Measurements from ENCODE around the gene PLIN1.
A peak's percentile ranks its signal among the peaks of the same experiment; 100 is the strongest.

The PLIN1 gene

DNA sequence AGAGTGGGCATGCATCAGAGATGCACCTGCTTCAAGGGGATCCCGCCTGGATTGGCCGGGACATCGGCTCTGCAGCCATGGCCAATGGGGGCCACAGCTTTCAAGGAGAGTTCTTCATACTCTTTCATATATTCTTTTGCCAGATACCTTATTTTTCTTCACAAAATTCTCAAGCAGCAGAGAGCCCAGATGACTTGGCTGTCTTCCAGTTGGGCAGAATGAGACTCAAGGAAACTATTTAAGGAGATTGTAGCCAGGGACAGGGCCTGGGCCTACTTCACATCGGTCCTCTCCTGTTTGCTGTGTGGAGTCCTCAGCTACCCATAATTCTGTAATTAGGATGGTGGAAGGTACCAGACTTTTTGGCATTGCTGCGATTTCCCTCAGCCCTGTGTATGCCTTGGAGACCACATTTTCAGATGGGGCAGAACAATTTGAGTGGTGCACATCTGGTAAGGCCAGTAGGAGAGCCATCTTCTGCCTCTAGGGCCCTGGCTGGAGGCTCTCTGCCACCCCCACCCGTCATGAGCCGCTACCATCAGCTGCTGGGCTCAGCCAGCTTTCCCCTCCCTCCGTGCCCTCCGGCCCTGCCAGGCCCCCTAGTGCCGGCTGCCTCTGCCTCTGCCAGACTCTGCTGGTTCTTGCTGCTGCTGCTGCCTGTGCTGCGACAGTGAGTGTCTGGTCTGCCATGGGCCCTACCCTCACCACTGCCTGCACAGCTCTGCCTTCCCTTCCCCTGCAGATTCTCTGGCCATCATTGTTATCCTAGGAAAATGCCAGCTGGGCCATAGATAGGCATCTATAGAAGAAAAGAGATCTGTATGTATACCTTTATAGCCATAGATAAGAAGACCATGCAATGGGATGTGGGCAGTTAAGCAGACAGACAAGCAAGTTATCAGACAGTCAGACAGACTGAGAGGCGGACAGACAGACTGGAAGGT, 6.7 kb downstream of the PLIN1 start:
- DNase-seq (ENCODE audit: low spot score): no peak

GRCh38 chr15:89671687-89672086, 7.5 kb downstream of the PLIN1 start:
- no peak for DNase-seq (ENCODE audit: low spot score)

- DNase-seq (ENCODE audit: low spot score): no peak
Observed at GRCh38 chr15:89670971-89671560, 8.1 kb downstream of the PLIN1 start.

- no peak for DNase-seq (ENCODE audit: low spot score)
Observed at GRCh38 chr15:89669941-89670340, 9.2 kb downstream of the PLIN1 start.

DNA sequence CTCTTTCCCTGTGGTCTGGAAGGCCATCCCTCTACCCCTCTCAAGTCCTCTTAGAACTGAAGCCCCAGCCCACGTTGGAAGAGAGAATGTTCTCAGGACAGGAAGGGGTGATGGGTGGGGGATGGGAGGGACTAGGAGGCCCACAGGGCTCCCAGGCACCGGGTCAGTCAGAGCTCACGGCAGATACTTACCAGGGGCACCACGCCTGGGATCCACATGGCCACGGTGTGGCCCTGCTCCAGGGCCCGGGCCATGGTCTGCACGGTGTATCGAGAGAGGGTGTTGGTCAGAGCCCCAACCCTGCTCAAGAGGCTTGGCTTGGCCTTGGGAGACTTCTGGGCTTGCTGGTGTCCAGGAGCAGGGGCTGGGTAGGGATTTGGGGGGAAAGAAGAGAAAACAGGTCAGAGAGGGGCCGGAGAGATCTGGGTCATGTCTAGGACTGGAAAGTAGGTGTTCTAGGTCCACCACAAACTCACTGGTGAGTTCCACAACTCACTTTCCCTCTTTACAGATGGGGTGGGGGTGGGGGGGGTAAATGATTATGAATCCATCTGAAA, 9.8 kb downstream of the PLIN1 start:
- no peak for DNase-seq (ENCODE audit: low spot score)

DNA sequence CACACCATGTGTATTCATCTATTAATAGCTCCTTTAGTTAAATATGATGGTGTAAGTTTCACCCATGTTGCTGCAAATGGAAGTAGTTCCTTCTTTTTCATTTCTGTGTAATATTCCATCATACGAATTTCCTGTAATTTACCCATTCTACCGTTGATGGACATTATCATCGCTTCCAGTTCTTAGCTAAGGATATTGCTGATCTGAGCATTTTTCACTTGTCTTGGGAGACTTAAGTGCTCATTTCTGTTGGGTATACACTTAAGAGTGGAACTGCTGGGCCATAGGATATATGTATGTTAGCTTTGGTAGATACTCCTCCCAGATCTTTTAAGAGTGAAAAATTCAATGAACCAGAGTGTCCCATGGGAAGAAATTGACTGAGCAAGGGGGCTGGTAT, 11.0 kb downstream of the PLIN1 start:
- no peak for DNase-seq (ENCODE audit: low spot score)

DNA sequence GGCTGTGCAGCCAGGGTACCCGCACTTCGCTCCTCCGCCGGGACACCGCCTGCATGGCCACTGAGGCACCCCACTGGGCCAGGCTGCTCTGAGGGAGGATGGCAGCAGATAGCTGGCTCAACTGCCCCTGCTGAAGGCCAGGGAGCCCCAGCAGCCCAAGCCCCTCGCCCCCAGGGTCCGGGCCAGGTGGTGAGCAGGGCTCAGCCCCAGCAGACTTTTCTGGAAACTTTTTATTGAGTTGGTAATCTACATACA, 11.5 kb downstream of the PLIN1 start:
- DNase-seq (ENCODE audit: low spot score): no peak

- no peak for DNase-seq (ENCODE audit: low spot score)
Observed at GRCh38 chr15:89666858-89667705, 12.1 kb downstream of the PLIN1 start.

DNA sequence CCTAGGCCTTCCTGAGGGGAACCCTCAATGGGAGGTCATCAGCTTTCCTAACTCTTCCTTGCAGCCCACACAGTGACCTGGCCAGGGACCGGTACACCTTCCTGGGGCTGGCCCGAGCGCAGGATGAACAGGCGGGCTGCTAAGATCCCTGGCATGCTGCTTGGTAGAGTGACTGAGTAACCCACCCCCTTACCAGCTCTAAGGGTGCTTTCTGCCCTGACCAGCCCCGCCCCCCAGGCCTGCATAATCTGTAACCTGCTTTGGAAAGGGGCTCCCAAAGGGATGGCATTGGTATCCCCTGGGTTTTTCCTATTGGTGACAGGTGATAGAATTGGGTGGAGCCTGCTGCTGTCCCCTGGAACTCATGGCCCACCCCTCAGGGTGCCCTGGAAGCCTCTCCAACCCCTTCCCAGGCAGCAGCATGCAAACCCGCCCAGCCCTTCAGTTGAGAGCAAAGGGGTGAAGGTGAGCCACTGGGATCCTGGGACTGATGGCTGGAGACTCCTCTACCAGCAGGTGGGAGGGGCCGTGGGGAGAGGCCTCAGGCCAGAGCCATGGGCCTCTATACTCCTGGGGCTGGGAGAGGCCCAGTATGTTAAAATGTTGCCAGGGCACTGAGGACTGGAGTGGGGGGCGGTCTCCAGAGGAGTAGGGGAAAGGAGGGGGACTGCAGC, 12.8 kb downstream of the PLIN1 start:
- no peak for DNase-seq (ENCODE audit: low spot score)

DNA sequence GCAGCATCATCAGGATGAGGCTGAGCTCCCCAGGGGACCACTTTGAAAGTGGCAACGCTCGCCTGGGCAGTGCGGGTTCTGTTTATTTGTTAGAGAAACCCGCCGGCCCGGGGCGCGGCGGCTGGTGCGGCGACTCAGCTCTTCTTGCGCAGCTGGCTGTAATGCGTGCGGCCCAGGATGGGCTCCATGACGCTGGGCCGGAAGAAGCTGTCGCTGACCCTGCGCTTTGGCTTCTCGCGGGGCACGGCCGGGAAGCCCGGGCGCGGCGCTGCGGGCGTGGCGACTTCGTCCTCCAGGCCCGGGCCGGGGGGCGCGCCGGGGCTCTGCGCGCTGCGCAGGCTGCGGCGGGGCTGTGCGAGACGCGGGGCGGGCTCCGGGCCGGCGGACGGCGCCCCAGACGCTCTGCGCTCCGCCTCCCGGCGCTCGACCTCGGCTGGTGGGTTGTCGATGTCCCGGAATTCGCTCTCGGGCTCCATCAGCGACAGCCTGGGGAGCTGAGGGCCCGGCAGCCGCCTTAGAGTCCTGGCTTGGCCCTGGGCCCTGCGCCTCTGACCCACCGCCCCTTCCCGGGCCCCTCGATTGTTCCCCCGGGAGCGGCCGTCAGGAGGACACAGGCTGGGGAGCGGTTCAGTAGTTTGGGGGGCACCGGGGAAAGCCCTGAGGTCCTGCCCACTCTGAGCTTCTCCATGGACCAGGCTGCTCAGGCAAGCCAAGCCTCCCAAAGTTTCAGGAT, 13.6 kb downstream of the PLIN1 start:
- peak; percentile 80 for DNase-seq (ENCODE audit: low spot score)

DNA sequence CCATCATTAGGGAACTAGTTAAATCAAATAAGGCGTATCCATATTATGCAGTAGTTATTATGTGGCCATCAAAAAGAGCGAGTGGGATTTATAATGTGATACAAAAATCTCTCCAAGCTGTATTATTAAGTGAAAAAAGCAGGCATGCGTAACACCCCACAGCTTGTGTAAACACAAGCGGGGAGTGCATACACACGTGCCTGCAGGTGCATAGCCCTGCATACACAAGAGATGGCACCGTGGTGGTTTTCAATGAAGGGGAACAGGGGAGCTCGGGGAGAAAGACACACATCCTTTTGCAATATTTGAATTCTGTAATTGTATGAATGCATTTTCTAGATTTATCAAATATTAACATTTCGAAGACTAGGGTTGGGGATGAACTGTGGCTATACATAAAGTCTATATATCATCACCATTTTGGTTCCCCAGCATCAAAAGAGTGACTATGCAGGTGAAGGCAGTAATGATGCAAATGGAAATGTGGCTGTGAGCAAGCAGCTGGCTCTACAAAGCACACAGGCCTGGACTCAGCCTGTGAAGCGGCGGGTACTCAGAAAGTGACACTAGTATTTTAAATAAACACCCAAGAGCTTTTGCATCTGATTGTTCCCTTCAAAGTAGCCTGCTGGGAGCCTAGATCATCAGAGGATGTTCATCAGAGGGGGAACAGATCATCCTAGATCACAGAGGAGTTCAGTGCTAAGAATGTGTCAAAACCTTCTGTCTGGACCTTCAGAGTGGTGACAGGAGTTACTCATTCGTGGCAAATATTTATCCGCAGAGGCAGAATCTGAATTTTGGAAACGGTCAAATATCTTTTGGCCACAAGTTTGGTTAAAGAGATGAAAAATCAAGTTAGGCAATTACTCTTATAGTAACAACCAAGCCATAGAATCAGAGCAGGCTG, 14.5 kb downstream of the PLIN1 start:
- no peak for DNase-seq (ENCODE audit: low spot score)

- DNase-seq (ENCODE audit: low spot score): peak; percentile 92
Observed at GRCh38 chr15:89662893-89663626, 16.1 kb downstream of the PLIN1 start.

DNA sequence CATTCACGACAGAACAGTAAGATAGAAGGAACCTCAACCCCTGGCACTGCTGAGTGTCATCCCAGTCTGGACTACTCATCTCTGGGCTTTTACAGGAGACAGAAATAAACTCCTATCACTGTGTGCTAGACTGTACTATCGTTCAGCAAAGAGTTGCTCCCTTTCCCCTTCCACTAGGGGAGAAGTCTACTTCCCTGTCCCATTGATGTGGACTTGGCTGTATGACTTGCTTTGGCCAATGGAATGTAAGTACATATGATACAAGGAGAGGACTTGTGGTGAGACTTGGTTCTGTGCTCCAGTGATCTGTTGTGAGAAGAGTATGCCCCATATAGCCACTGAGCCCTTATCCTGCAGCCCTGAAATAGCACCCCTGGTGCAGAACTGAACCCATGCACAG, 18.6 kb downstream of the PLIN1 start:
- no peak for DNase-seq (ENCODE audit: low spot score)

DNA sequence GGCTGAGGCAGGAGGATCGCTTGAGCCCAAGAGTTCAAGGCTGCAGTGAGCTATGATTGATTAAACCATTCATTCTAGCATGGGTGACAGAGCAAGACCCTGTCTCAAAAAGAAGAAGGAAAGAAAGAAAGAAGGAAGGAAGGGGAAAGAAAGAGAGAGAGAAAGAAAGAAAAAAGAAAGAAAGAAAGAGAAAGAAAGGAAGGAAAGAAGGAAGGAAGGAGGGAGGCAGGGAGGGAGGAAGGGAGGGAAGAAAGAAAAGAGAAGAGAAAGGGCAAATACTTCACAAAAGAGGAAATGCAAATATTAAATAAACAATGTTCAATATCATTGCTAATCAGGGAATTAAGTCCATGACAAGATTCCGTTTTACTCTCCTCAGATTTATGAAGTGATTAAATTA, 19.9 kb downstream of the PLIN1 start:
- DNase-seq (ENCODE audit: low spot score): no peak

DNA sequence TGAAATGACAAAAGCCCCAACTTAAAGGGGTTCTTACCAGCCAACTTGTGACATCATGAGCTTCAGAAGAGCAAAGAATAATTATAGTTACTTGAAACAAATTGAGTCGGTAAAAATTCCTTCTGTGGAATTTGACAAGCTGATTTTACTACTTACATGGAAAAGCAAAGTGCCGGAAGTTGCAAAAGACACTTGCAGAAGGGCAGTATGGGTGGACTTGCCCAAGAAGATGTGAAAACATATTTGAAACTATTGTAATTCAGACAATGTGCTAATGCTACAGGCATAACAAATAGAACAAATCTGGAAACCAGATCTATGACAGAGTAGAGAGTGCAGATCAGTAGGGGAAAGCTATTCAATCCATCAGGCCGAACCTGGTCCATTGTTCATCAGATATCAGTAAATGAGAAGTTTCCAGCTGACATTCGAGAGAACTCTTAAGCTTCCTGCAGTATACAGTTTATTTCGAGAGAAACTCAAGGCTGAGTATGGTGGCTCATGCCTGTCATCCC, 21.4 kb downstream of the PLIN1 start:
- no peak for DNase-seq (ENCODE audit: low spot score)

DNA sequence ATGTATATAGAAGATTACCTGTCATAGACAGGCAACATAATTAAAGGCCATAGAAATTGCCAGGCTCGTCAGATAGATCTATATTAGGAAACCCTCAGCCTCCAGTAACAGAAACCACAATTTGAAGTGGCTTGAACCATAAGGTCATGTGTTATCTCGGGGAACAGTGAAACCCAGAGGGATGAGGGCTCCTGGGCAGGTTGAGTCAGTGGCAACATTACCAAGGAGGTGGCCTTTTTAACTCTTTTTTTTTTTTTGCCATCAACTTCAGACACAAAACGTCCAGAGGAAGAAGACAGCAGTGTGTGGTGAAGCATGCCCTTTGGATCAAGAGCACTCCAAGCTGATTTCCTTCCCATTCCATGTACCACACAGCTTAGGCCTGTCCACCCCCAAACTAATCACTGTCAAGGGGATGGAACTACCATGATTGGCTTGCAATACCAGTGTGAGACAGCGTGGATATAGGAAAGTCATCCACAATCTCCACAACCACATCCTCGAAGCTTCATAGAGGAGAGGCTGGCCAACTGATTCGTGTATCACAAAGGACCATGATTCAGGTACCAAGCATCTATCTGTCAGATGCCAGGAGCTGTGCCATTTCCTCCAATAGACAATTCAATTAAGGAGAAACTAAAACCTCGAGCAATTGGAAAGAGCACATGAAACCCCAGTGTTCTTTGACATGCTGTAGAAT, 22.9 kb downstream of the PLIN1 start:
- DNase-seq (ENCODE audit: low spot score): peak; percentile 60

GRCh38 chr15:89654847-89655805, 24.0 kb downstream of the PLIN1 start, which contains the start of gene KIF7:
Gene KIF7, minus strand, starts transcription at chr15:89655467. Its CDS starts 2,537 bp downstream, at chr15:89652930.
- DNase-seq (ENCODE audit: low spot score): peak; percentile 93

Data from AG08396 (cell line).